HepG2 (cell line): ENCODE results near the gene KRT82.

Experiments used
- FOXO4 ChIP-seq: sonication (generic); formaldehyde crosslinking; conservative IDR thresholded peaks from 2 replicates; pipeline ENCODE4 v1.8.1; 2023; ENCODE audit warnings: missing genetic modification reagents
- POLR2A ChIP-seq, 2 experiments: IDR thresholded peaks; 2 replicates each; pipeline ENCODE4 v1.6.1; 2011; ENCODE audit warnings: low read depth in 2 of 2, low read length in 2 of 2, mild to moderate bottlenecking in 1 of 2, moderate library complexity in 1 of 2; ENCODE audit not compliant: insufficient read depth in 1 of 2
- RFX5 ChIP-seq: IDR thresholded peaks from 2 replicates; pipeline ENCODE4 v1.6.1; 2011; ENCODE audit warnings: low read depth, low read length, improper control_type of control experiment
- SNAI1 ChIP-seq: sonication (generic); formaldehyde crosslinking; IDR thresholded peaks from 2 replicates; pipeline ENCODE4 v1.5.0; 2020; ENCODE audit warnings: mild to moderate bottlenecking, missing genetic modification reagents, borderline replicate concordance
- TCF12 ChIP-seq, 2 experiments: fragments of 450-650 bp in 1 of 2; sonication (generic) in 1 of 2; formaldehyde crosslinking in 1 of 2; IDR thresholded peaks; 2 replicates each; pipeline versions ENCODE4 v1.6.1 to v1.8.0; 2017 to 2022; ENCODE audit warnings: antibody characterized with exemption in 1 of 2, mild to moderate bottlenecking in 1 of 2, missing genetic modification reagents in 1 of 2, moderate library complexity in 1 of 2
- ZNF24 ChIP-seq: fragments of 450-650 bp; IDR thresholded peaks from 2 replicates; pipeline ENCODE4 v1.6.1; 2017; ENCODE audit warnings: antibody characterized with exemption, mild to moderate bottlenecking

DNA sequence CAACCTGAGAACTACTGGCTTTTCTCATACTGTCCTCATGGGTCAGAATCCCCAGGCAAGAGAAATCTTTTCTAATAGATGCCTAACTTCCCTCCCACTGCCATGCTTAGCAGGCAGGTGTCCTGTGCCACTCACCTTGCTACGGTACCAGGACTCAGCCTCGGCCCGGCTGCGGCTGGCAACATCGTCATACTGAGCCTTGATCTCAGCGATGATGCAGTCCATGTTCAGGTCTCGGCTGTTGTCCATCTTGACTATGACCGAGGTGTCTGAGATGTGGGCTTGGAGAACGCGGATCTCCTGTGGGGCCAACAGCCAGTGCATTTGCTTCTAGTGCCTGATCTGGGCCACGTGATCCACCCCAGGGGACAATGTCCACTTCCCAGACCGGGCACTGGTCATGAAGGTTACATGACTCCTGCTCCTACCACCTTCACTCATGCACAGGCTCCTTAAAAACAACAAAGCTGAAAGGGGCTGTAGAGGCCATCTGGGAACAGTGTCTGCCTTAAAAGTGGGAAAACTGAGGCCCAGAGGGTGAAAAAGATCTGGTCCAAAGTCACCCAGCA, 42.9 kb downstream of the KRT82 start:
- no peak for TF ChIP-seq POLR2A (IDR thresholded peaks at IDR 0.05; ENCODE audit: insufficient read depth in 1 of 2, low read depth in 2 of 2, low read length in 2 of 2)
- TF ChIP-seq TCF12 (IDR thresholded peaks at IDR 0.05), result no peak
- no peak for TF ChIP-seq TCF12 (CRISPR knock-in tag; IDR thresholded peaks at IDR 0.05)
- no peak for TF ChIP-seq RFX5
- no peak for TF ChIP-seq ZNF24
- no peak for TF ChIP-seq SNAI1 (CRISPR knock-in tag)
- no peak for TF ChIP-seq FOXO4
